Urothelium cell line (cell line): ENCODE data around the gene CD320.
A peak's percentile ranks its signal among the peaks of the same experiment; 100 is the strongest.
"Not testable (repeated sequence)": the region's sequence is repeated elsewhere in the genome, so short reads cannot be mapped to it uniquely, and the experiment has no call there.

Source experiments
- DNase-seq: peaks from one replicate; pipeline ENCODE4 v3.0.0; 2011; ENCODE audit warnings: low spot score, mixed read lengths
- FAIRE-seq: peaks from 2 replicates; lab custom pipeline; 2011; peaks lifted over from hg19 to GRCh38; lab: Jason Lieb, UNC

Gene CD320

DNA sequence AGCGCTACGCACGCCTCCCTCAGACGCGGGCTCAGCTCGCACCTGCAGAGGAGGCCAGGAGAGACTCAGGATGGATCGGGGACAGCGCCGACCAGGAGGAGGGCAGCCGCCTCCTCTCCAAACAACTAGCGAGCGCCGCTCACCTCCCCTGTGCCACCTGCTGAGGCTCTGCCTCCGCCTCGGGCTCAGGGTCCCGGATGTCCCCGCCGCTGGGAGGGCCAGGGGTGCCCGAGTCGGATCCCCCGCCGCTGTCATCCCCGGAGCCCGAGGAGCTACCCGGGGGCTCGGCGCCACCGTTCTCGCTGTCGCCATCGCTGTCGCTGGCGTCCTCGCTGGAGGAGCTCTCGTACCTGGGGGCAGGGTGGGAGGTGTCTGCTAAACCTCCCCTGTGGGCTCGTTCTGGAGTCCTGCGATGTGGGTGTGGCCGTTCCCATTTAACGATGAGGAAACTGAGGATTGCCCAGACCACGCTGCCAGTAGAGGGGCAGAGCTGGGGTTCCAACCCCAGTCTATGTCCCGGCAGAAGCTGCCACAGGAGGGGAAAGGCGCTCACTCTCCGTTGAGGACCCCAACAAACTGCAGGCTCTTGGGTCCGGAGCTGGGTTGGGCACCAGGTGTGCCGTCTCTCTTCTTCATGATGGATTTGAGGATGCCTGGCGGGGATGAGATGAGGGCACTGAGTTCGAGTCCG, 25.8 kb upstream of the CD320 start:
- DNase-seq (no peak), FAIRE-seq (no peak)

- no peak for DNase-seq
- no peak for FAIRE-seq
Measured at GRCh38 chr19:8332976-8333766, 25.0 kb upstream of the CD320 start.

DNA sequence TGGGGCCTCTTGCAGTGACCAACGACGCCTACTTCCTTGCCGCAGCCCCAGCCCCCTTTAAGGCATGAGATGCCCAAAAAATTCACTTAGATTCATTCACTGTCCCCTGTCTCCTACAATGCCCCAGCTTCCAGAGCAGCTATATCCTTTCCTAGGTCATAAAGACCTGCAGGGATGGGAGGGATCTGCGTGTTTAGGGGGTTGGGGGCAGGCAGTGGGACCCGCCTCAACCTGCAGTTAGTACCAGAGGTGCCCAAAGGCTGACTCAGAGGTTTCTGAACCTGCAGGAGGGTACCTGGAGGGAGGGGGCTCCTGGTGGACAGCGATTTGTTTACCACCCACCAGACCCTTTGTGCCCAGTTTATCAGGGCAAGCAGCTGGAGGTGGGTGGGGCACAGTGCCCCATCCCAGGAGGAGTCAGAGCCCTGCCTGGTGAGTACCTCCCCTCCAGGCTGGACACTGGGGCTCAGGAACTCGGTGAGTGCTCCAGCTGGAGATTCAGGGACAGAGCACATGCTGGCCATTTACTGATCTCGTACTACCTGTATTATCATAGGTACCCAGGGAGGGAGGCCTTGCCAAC, 23.2 kb upstream of the CD320 start:
- no peak for FAIRE-seq
- no peak for DNase-seq

DNA sequence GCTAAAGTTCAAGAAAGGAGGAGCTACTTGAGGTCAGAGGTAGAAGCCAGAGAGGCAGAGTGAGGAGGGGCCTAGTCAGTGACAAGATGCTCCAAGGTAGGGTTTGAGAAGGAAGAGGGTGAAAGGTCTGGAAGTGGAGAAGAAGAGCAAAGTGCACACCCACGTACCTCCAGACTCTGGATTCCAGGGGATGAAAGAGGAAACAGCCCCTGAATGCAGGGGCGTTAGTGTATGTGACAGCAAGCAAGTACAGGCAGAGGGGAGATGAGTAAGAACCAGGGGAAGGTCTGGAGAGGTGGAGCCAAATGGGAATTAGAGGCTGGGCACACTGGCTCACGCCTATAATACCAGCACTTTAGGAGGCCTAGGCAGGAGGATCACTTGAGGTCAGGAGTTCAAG, 21.8 kb upstream of the CD320 start:
- no peak for FAIRE-seq
- DNase-seq = no peak

DNA sequence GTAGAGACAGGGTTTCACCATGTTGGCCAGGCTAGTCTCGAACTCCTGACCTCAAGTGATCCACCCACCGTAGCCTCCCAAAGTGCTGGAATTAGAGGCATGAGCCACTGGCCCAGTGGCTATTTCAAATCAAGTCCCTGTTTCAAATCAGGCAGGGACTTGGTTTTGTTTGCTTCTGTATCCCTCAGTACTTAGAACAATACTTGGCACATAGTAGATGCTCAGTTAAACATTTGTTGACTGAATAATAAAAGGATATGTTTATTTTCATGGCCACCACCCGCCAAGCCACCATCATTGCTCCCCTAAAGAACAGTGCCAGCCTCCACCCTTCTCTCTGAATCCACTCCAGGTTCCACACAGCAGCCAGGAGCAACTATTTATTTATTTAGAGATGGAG, 17.3 kb upstream of the CD320 start:
- DNase-seq = no peak
- FAIRE-seq = no peak

GRCh38 chr19:8324186-8325050, 16.3 kb upstream of the CD320 start:
- no peak for DNase-seq
- FAIRE-seq = no peak

GRCh38 chr19:8323781-8324185, 15.6 kb upstream of the CD320 start:
- FAIRE-seq (no peak), DNase-seq (no peak)

DNA sequence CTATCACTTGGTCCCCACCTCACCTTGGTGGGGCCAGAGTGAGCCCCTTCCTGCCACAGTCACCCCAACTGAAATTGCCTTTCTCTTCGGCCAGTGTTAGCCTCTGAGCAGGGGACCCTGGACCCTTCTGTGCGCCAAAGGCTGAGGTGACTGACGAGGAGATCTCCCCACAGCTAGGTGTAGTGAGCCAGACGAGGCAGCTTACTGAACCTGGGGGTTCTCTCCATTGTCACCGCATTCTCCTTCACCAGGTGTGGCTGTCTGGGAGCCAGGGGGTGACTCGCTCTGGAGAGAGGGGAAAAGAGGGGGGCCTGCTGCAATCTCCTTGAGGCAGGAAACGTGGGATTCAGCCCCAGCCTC, 14.5 kb upstream of the CD320 start:
- FAIRE-seq (no peak), DNase-seq (no peak)

DNA sequence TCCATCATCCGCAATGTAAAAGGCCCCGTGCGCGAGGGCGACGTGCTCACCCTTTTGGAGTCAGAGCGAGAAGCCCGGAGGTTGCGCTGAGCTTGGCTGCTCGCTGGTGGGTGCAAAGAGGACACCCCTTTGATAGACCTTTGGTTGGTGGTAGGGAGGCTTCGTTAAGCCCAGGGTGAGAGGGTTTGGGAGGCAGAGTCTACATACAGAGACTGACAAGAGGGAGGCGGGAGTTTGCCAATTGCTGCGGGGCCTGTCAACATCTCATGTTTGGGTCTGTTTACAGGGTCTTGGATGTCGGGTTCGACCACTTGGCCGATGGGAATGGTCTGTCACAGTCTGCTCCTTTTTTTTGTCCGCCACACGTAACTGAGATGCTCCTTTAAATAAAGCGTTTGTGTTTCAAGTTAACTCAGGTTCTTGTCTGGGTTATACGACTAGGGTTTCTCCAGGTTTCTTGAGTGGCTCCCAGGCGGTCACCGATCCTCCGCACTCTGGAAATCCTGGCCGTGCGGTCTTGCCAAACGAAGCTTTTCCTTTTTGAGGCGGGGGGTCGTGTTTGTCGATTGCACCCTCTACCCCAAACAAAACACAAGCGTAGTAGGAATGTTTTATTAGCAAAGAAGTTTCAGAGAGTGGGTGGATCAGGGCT, 14.0 kb upstream of the CD320 start:
- FAIRE-seq (no peak), DNase-seq (no peak)

- FAIRE-seq = no peak
- DNase-seq = peak; percentile 89
Measured at GRCh38 chr19:8321067-8321985, 13.2 kb upstream of the CD320 start, which contains the start of the genes NDUFA7 and RPS28. Gene NDUFA7 (minus strand): TSS chr19:8321375. CDS start chr19:8321358, 17 bp downstream. Gene RPS28 (plus strand): TSS chr19:8321496. CDS start chr19:8321531, 35 bp downstream.

DNA sequence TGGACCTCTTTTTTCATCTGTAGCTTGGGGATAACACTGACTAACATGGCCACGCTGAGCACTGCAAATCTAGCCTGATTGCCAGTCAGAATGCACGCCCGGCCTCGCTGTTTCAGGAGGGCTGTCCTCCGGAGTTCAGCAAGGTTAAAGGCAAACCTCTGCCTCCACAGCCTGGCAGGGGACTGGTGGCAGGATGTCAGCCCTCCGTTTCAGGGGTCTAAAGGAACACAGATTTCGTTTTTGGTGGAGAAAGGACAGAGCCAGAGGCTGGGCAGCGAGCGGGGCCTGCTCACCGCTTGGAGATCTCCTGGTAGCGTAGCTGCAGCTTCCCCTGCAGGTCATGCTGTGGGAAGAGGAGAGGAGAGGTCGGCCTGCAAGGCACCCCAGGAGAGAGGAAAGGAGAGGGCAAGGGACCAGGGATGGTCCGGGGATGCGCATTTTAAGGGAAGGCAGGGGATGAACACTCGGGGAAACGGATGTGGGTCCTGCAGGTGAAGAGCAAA, 12.5 kb upstream of the CD320 start:
- no peak for FAIRE-seq

DNA sequence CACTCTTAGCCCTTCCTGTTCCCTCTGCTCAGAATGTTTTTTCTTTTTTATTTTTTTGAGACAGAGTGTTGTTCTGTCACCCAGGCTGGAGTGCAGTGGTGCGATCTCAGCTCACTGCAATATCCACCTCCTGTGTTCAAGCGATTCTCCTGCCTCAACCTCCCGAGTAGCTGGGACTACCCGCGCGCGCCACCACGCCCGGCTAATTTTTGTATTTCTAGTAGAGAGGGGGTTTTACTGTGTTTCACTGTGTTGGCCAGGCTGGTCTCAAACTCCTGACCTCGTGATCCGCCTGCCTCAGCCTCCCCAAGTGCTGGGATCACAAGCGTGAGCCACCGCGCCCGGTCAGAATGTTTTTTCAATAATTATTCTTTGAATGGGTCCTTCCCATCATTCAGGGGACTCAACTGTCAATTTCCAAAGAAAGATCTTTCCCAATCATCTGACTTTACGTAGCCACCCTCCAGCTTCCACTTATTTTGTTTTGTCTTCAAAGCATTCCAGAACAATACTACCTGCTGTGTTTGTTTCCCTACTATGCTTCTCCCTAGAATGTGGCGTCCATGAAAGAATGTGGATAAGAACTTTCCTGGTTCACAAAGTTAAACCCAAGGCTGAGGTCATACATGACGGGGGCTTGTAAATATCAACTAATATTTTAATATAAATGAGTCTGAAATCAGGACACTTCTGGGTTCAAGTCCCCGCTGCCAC, 11.8 kb upstream of the CD320 start:
- FAIRE-seq = no peak
- no peak for DNase-seq

More for the DNA sequence above, 12.5 kb upstream of the CD320 start:
- no peak for DNase-seq

GRCh38 chr19:8318835-8319234, 10.7 kb upstream of the CD320 start:
- not testable (repeated sequence) for FAIRE-seq, DNase-seq

DNA sequence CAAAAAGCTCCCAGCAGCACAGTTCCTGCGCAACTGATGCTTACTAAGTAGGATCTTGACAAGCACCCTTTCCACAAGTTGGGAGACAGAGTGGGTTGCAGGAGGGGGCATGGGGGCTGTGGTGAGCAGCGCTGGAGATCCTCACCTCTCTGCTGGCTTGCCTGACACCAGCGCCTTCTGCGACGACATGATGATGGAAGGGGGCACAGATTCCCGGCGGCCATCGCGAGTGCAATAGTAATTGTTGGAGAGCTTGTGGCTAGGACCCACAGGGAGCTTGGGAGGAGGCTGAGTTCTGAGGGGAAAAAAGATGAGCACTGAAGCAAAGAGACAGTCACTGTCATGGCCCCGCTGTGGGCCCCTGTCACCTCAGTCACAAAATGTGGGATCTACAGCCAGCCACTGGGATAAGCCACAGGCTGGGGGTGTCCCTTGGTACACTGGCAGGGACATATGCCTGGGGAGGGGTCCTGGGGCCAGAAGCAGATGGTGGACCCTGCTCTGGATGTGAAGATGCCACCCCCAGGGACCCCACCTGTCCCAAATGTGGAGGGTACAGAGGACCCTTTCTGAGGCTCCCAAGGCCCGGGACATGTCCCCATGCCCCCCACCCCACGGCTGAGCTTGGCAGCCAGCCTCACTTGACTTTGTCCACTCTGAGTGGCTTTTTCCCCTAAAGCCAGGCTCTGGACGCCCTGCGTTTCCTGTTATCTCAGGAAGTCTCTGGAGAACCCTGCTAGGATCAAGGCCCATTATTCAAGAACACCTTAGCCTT, 8.4 kb upstream of the CD320 start:
- no peak for FAIRE-seq
- no peak for DNase-seq

DNA sequence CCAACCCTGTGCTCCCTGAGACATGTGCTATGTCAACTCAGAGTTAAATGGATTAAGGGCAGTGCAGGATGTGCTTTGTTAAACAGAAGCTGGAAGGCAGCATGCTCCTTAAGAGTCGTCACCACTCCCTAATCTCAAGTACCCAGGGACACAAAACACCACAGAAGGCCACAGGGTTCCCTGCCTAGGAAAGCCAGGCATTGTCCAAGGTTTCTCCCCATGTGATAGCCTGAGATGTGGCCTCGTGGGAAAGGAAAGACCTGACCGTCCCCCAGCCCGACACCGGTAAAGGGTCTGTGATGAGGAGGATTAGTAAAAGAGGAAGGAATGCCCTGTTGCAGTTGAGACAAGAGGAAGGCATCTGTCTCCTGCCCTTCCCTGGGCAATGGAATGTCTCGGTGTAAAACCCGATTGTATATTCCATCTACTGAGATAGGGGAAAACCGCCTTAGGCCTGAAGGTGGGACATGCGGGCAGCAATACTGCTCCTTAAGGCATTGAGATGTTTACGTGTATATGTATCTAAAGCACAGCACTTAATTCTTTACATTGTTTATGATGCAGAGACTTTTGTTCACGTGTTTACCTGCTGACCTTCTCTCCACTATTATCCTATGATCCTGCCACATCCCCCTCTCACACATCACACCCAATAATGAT, 7.0 kb upstream of the CD320 start:
- not testable (repeated sequence) for FAIRE-seq, DNase-seq

- DNase-seq (no peak), FAIRE-seq (no peak)
Measured at GRCh38 chr19:8311461-8312260, 3.5 kb upstream of the CD320 start.
